Panc1 (cell line): Measurements from ENCODE around the gene JOSD1.

Source experiments
- CTCF ChIP-seq: fragments of 450-650 bp; IDR thresholded peaks from 2 replicates; pipeline ENCODE4 v1.5.1; 2017; ENCODE audit warnings: mild to moderate bottlenecking
- POLR2AphosphoS5 ChIP-seq: IDR thresholded peaks from 2 replicates; pipeline ENCODE4 v1.6.1; 2012; ENCODE audit warnings: mild to moderate bottlenecking, low read depth, low read length, moderate library complexity
- REST ChIP-seq, 2 experiments: IDR thresholded peaks; 2 replicates each; pipeline ENCODE4 v1.6.1; 2011 to 2012; ENCODE audit warnings: low read depth in 2 of 2, control low read depth in 1 of 2, low read length in 1 of 2, mild to moderate bottlenecking in 1 of 2, moderate library complexity in 1 of 2; ENCODE audit not compliant: insufficient read depth in 1 of 2
- SIN3A ChIP-seq: IDR thresholded peaks from 2 replicates; pipeline ENCODE4 v1.6.1; 2012; ENCODE audit warnings: low read depth, mild to moderate bottlenecking, low read length, moderate library complexity, borderline replicate concordance; ENCODE audit not compliant: insufficient read depth
- TCF7L2 ChIP-seq: IDR thresholded peaks from 2 replicates; pipeline ENCODE4 v1.6.1; 2011; ENCODE audit warnings: mild to moderate bottlenecking, low read depth, low read length, inconsistent platforms

- TF ChIP-seq CTCF (no peak), POLR2AphosphoS5 (no peak), SIN3A (no peak), REST (IDR thresholded peaks at IDR 0.05; ENCODE audit: insufficient read depth in 1 of 2, low read depth in 2 of 2, low read length in 1 of 2) (no peak), TCF7L2 (no peak)
Measured at GRCh38 chr22:38727530-38728451, 27.0 kb upstream of the JOSD1 start.
